ENCODE measurements around the gene MPPED1.

The MPPED1 gene

GRCh38 chr22:43412808-43413795 lies 1.3 kb downstream of the MPPED1 start:
- no peak for DNase-seq

- no peak for DNase-seq
Measured at GRCh38 chr22:43413826-43414225, 2.0 kb downstream of the MPPED1 start.

GRCh38 chr22:43415681-43416080 lies 3.9 kb downstream of the MPPED1 start:
- DNase-seq: no peak

- no peak for DNase-seq
Measured at GRCh38 chr22:43417555-43417954, 5.7 kb downstream of the MPPED1 start.

GRCh38 chr22:43418079-43418825 lies 6.4 kb downstream of the MPPED1 start:
- no peak for DNase-seq

DNA sequence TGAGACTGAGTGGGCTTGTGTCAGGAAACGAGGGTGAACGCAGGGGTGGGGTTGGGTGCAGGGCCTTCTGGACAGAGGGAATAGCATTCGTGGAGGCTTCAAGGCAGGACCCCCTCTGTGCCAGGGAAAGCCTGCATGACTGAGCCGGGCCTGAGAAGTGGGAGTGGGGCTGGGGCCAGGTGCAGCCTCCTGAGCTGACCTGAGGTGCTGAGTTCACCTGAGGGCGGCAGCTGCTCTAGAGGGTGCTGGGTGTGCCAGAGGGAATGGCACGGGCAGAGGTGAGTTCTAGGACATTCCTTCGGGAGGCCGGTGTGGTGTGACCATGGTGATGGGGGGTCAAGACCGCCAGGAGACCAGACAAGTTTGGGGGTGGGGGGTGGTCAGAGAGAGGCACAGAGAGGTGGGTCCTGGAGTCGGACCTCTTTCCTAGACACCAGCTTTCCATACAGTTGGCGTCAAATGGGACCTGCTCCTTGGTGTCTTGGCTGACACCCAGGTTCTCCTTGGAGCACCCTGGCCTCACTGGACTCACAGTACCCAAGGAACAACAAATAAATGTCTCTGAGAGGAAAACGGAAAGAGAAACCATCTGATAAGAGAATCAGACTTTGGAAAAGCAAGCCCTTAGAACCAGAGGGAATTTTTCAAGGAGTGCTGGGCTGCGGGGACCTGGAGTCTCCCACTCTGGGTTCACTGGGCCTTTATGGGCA lies 7.7 kb downstream of the MPPED1 start:
- DNase-seq: no peak

GRCh38 chr22:43421046-43421665 lies 9.3 kb downstream of the MPPED1 start:
- DNase-seq: no peak

GRCh38 chr22:43421914-43422615 lies 10.3 kb downstream of the MPPED1 start:
- no peak for DNase-seq

- DNase-seq: no peak
Measured at GRCh38 chr22:43423046-43423445, 11.2 kb downstream of the MPPED1 start.

- DNase-seq: no peak
Measured at GRCh38 chr22:43424201-43424600, 12.4 kb downstream of the MPPED1 start.

DNA sequence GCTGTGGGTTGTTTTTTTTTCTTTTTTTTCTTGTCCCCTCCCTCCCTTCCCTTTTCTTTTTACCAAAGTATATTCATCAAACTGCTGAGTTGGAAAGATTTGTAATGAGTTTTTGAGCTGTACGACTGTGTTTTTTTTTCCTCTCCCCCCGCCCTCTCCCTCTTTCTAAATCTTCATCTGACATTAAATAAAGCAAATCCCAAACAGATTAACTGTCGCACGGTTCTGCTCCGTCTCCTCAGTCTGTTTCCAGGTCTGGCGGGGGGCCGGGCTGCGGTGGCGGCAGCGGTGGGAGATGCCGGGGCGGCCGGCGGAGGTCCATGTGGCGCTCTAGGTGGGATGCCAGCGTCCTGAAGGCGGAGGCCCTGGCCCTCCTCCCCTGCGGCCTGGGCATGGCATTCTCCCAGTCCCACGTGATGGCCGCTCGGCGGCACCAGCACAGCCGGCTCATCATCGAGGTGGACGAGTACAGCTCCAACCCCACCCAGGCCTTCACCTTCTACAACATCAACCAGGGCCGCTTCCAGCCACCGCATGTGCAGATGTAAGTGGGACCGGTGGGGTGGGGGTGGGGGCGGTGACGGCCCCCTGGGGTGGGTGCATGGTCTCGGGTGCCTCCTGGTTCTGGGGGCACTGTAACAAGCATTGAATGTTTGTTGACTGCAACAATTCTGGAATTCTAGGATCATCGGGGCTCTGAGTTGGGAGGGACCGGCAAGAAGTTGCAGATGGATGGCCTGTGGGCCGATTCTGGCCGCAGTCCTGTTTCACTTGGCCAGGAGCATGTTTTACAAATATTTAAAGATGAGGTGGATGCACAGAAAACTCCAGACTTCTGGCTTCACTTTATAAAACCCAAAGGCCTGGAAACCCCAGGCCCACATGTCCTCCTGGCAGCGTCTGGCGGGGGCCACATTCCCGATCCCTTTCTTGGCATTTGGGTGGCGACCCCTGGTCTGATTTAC lies 13.1 kb downstream of the MPPED1 start:
- no peak for DNase-seq

GRCh38 chr22:43425976-43426785 lies 14.4 kb downstream of the MPPED1 start:
- DNase-seq: no peak

DNA sequence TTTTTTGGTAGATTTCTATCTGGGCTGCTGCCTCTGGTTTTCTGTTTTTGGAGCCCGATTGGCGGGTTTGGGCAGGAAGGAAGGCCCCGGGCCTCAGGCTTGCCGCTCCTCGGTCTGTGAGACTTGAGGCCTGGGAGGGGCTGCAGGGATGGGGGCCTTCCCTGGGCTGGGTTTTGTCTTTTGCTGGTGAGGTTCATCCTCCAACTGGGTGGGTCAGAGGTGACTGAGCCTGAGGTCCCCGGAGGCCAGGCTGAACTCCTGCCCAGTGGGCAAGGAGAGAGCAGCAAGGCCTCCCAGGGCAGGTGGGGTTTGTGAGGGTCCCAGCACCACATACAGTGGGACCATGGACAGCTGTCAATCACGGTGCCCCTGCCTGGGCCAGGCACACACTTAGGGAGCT lies 15.0 kb downstream of the MPPED1 start:
- no peak for DNase-seq

- DNase-seq: no peak
Measured at GRCh38 chr22:43427296-43428004, 15.6 kb downstream of the MPPED1 start.

DNA sequence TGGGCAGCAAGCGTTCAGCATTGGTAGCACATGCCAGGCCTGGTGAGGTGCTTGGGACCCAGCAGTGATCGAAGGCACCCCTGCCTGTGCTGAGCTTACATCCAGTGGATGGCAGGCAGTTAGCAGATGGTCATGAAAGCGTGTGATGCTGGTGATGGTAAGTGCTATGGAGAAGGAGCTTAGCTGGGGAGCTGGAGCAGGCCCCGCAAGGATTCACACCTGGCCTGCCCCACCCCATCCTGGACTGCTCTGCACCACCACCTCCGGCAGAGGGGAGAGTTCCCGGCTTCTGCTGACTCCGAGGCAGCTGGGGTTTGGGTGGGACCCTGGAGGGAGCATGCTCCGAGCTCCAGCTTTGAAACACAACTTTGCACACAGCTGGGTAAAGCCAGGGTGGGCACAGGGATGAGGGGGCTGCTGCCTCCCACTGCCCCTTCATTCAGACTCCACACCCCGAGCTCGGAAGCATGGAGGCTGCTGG lies 16.2 kb downstream of the MPPED1 start:
- DNase-seq: no peak

- no peak for DNase-seq
Measured at GRCh38 chr22:43428521-43428920, 16.7 kb downstream of the MPPED1 start.

GRCh38 chr22:43429426-43429825 lies 17.6 kb downstream of the MPPED1 start:
- DNase-seq: no peak

DNA sequence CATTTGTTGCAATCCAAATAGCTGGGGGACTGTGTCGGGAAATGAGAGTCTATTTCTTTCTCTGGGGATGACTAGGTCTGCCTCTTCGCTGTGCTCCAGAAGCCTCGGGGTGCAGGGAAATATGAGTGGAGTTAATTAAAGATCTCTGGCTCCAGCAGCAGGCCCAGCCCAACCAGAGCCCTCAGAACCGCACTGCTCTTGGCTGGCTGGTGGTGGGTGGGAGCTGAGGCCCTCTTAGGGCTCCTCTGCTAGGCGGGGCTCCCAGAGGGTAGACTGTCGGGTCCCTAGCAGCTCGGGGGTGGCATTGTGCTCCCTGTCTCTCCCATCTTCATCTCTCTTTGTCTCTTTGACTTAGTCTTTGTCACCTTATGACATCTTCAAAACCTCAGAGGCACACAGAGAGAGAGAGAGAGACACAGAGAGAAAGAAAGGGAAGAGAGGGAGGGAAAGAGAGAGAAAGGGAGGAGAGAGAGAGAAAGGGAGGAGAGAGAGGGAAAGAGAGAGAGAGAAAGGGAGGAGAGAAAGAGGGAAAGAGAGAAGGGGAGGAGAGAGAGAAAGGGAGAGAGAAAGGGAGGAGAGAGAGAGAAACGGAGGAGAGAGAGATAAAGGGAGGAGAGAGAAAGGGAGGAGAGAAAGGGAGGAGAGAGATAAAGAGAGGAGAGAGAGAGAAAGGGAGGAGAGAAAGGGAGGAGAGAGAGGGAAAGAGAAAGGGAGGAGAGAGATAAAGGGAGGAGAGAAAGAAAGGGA lies 20.2 kb downstream of the MPPED1 start:
- no peak for DNase-seq

Data from SHP77 treated with DMSO at 0.1 percent for 48 hours (cell line).